SK-N-SH (cell line): ENCODE measurements around the gene TMX4. TPM values are rescaled to one million over a fixed set of nuclear protein-coding genes. Genes with fewer than 3 reads are reported as not detected.

Experiments used
- CTCF ChIA-PET: fragments of 300-600, 350-600 bp; formaldehyde crosslinking; extraction: SDS; loops from one replicate; lab custom pipeline; 2021; lab: Yijun Ruan, JAX
- POLR2A ChIA-PET: fragments of 350-600 bp; sonication (Branson Sonifier 250); formaldehyde crosslinking; extraction: SDS; loops from one replicate; lab custom pipeline; 2020; ENCODE audit warnings: antibody characterized with exemption, inconsistent platforms; lab: Yijun Ruan, JAX
- DNase-seq: peaks from one replicate; pipeline ENCODE4 v3.0.0; 2012
- H2AFZ ChIP-seq: fragments of 200-600 bp; sonication (generic); 2 replicates; pipeline ENCODE4 v1.8.1; 2016; ENCODE audit warnings: antibody characterized with exemption, mild to moderate bottlenecking, low read depth
- H3F3A ChIP-seq: fragments of 200-600 bp; sonication (generic); replicated peaks from 2 replicates; pipeline ENCODE3; 2016; ENCODE audit warnings: antibody characterized with exemption, mild to moderate bottlenecking; ENCODE audit not compliant: insufficient read depth
- H3K27ac ChIP-seq, 2 experiments: fragments of 200-500 bp in 1 of 2; fragments of 200-600 bp in 1 of 2; sonication (Bioruptor generic) in 1 of 2; sonication (generic), shearing (Covaris generic) in 1 of 2; 2 replicates each; pipeline versions ENCODE4 v1.5.1 to v1.6.1; 2014 to 2016; ENCODE audit warnings: low read depth in 2 of 2, inconsistent platforms in 1 of 2, low read length in 1 of 2, mild to moderate bottlenecking in 1 of 2, mixed read lengths in 1 of 2
- H3K27me3 ChIP-seq: fragments of 200-600 bp; sonication (generic), shearing (Covaris generic); 2 replicates; pipeline ENCODE4 v1.6.1; 2016; ENCODE audit warnings: mixed run types; ENCODE audit not compliant: insufficient read depth
- H3K36me3 ChIP-seq, 2 experiments: fragments of 200-500 bp in 1 of 2; fragments of 200-600 bp in 1 of 2; sonication (Bioruptor generic) in 1 of 2; sonication (generic) in 1 of 2; replicated peaks in 1 of 2; 2 replicates each; pipeline versions ENCODE3 to v1.5.1; 2014 to 2016; ENCODE audit warnings: low read length in 1 of 2, mild to moderate bottlenecking in 1 of 2; ENCODE audit not compliant: insufficient read depth in 2 of 2, control insufficient read depth in 1 of 2
- H3K4me1 ChIP-seq, 2 experiments: fragments of 200-500 bp in 1 of 2; fragments of 200-600 bp in 1 of 2; sonication (Bioruptor generic) in 1 of 2; sonication (generic), shearing (Covaris generic) in 1 of 2; 2 replicates each; pipeline versions ENCODE4 v1.5.1 to v1.6.1; 2014 to 2016; ENCODE audit warnings: low read depth in 1 of 2, low read length in 1 of 2, mixed run types in 1 of 2; ENCODE audit not compliant: insufficient read depth in 2 of 2, control insufficient read depth in 1 of 2
- H3K4me2 ChIP-seq: fragments of 200-600 bp; sonication (generic), shearing (Covaris generic); 2 replicates; pipeline ENCODE4 v1.6.1; 2017; ENCODE audit warnings: mixed run types
- H3K4me3 ChIP-seq, 2 experiments: fragments of 200-500 bp in 1 of 2; fragments of 200-600 bp in 1 of 2; sonication (Bioruptor generic) in 1 of 2; sonication (generic), shearing (Covaris generic) in 1 of 2; 2 replicates each; pipeline versions ENCODE4 v1.5.1 to v1.8.1; 2014 to 2016; ENCODE audit warnings: low read depth in 2 of 2, inconsistent platforms in 1 of 2, low read length in 1 of 2, mild to moderate bottlenecking in 1 of 2, mixed read lengths in 1 of 2, moderate library complexity in 1 of 2
- H3K79me2 ChIP-seq: fragments of 200-600 bp; sonication (generic); 2 replicates; pipeline ENCODE4 v1.8.1; 2017; ENCODE audit warnings: mild to moderate bottlenecking; ENCODE audit not compliant: insufficient read depth
- H3K9ac ChIP-seq: fragments of 200-600 bp; sonication (generic); 2 replicates; pipeline ENCODE4 v1.6.1; 2017; ENCODE audit warnings: mixed run types
- H3K9me2 ChIP-seq: fragments of 200-600 bp; sonication (generic); 2 replicates; pipeline ENCODE4 v1.6.1; 2017; ENCODE audit warnings: mixed run types
- H3K9me3 ChIP-seq: fragments of 200-600 bp; sonication (generic); 2 replicates; pipeline ENCODE4 v1.6.1; 2017; ENCODE audit warnings: mixed run types, mild to moderate bottlenecking, moderate library complexity
- H4K20me1 ChIP-seq: fragments of 200-600 bp; sonication (generic); 2 replicates; pipeline ENCODE4 v1.6.1; 2017; ENCODE audit warnings: mild to moderate bottlenecking, mixed run types; ENCODE audit not compliant: insufficient read depth
- ELF1 ChIP-seq: IDR thresholded peaks from 2 replicates; pipeline ENCODE4 v1.4.0; 2012
- EP300 ChIP-seq, 2 experiments: IDR thresholded peaks; 2 replicates each; pipeline versions ENCODE4 v1.4.0 to v1.6.1; 2012; ENCODE audit warnings: borderline replicate concordance in 1 of 2, low read depth in 1 of 2, low read length in 1 of 2
- EZH2phosphoT487 ChIP-seq: fragments of 200-600 bp; sonication (generic); IDR thresholded peaks from 2 replicates; pipeline ENCODE4 v1.6.1; 2017; ENCODE audit warnings: low read depth, mixed run types, mild to moderate bottlenecking, antibody characterized with exemption, moderate library complexity, borderline replicate concordance
- FOXJ3 ChIP-seq: sonication (generic); formaldehyde crosslinking; IDR thresholded peaks from 2 replicates; pipeline ENCODE4 v1.5.1; 2020; ENCODE audit warnings: mild to moderate bottlenecking, missing genetic modification reagents
- FOXM1 ChIP-seq: IDR thresholded peaks from 2 replicates; pipeline ENCODE4 v1.4.0; 2012; ENCODE audit warnings: low read depth, mild to moderate bottlenecking
- IRF3 ChIP-seq: fragments of 150-350 bp; IDR thresholded peaks from 2 replicates; pipeline ENCODE4 v1.6.1; 2016; ENCODE audit warnings: mild to moderate bottlenecking, low read depth, low read length
- MEF2A ChIP-seq: IDR thresholded peaks from 2 replicates; pipeline ENCODE4 v1.4.0; 2012; ENCODE audit warnings: low read depth, borderline replicate concordance
- NRF1 ChIP-seq: IDR thresholded peaks from 2 replicates; pipeline ENCODE4 v1.6.1; 2012; ENCODE audit warnings: low read depth, mild to moderate bottlenecking, low read length
- RAD21 ChIP-seq: IDR thresholded peaks from 2 replicates; pipeline ENCODE4 v1.6.1; 2012; ENCODE audit warnings: mild to moderate bottlenecking, low read length
- REST ChIP-seq: IDR thresholded peaks from 2 replicates; pipeline ENCODE4 v1.6.1; 2012; ENCODE audit warnings: mild to moderate bottlenecking, low read depth, low read length, moderate library complexity
- RFX5 ChIP-seq: IDR thresholded peaks from 2 replicates; pipeline ENCODE4 v1.6.1; 2012; ENCODE audit warnings: mild to moderate bottlenecking, improper control_type of control experiment, low read length
- SIN3A ChIP-seq: IDR thresholded peaks from 2 replicates; pipeline ENCODE4 v1.6.1; 2012; ENCODE audit warnings: low read depth, mild to moderate bottlenecking, low read length, moderate library complexity, borderline replicate concordance
- TAF1 ChIP-seq: IDR thresholded peaks from 2 replicates; pipeline ENCODE4 v1.6.1; 2012; ENCODE audit warnings: low read depth, mild to moderate bottlenecking, low read length, moderate library complexity, borderline replicate concordance
- TCF12 ChIP-seq: IDR thresholded peaks from 2 replicates; pipeline ENCODE4 v1.4.0; 2012
- USF2 ChIP-seq: fragments of 150-350 bp; IDR thresholded peaks from 2 replicates; pipeline ENCODE4 v1.6.1; 2017; ENCODE audit warnings: antibody characterized with exemption, low read length, low read depth, borderline replicate concordance
- YY1 ChIP-seq: IDR thresholded peaks from 2 replicates; pipeline ENCODE4 v1.4.0; 2012; ENCODE audit warnings: low read depth, mild to moderate bottlenecking
- ZBTB33 ChIP-seq: IDR thresholded peaks from 2 replicates; pipeline ENCODE4 v1.4.0; 2012; ENCODE audit warnings: low read depth, borderline replicate concordance
- WGBS: methylation state at CpG from one replicate; pipeline ENCODE4 v1.1.6; 2017; ENCODE audit warnings: low lambda C conversion rate; 5-methylcytosine and 5-hydroxymethylcytosine counted together
- polyA plus RNA-seq, 3 experiments: library from polyadenylated mRNA; depleted of rRNA; stranded (reverse); fragments of >200 nt; gene quantifications; 2 replicates each; pipeline ENCODE4 v1.2.3, GENCODE V29; 2012

Gene TMX4
- polyA plus RNA-seq, 1 of the 3 experiments (the other 2 are of a cell fraction): 10.9 TPM

- Histone ChIP-seq H3K9me2 (no peaks in the 10 kb centered on the region), H3K79me2 (no peaks in the 10 kb centered on the region), H4K20me1 (no peaks in the 10 kb centered on the region), H3K9me3 (peaks cover 8% of the 10 kb centered on the region; the same call in 1 of the 2 replicates), H3K4me1 (no peaks in the 10 kb centered on the region), H3F3A (no peaks in the 10 kb centered on the region), H3K4me3 (no peak overlapping the region), H2AFZ (no peak overlapping the region), H3K27me3 (no peaks in the 10 kb centered on the region), H3K4me2 (no peak overlapping the region), H3K9ac (no peak overlapping the region), H3K36me3 (peaks cover 37 to 72% of the 10 kb centered on the region in 2 experiments), H3K27ac (no peak overlapping the region)
- CTCF ChIA-PET: interaction anchor here (1.1 kb wide), 1 partner anchor 57 kb away, joined by 3 read pairs; no protein-coding TSS in a partner anchor
- DNase-seq: no peak
- TF ChIP-seq EP300 (IDR thresholded peaks at IDR 0.05; ENCODE audit: borderline replicate concordance in 1 of 2, low read depth in 1 of 2, low read length in 1 of 2) (no peak), RAD21 (no peak), REST (no peak)
- POLR2A ChIA-PET: no interaction called here
- WGBS: 85% methylated on average over 2 of the region's 2 CpGs
Observed at GRCh38 chr20:7993703-7994102, 25.9 kb downstream of the TMX4 start.

- Histone ChIP-seq H4K20me1 (no peaks in the 10 kb centered on the region), H3K4me3 (no peak overlapping the region), H3F3A (no peaks in the 10 kb centered on the region), H3K4me1 (no peaks in the 10 kb centered on the region), H3K27me3 (no peaks in the 10 kb centered on the region), H2AFZ (no peak overlapping the region), H3K9ac (no peak overlapping the region), H3K9me2 (no peaks in the 10 kb centered on the region), H3K27ac (no peak overlapping the region), H3K36me3 (peaks cover 33 to 72% of the 10 kb centered on the region in 2 experiments), H3K9me3 (peaks cover 8% of the 10 kb centered on the region; the same call in 1 of the 2 replicates), H3K4me2 (no peak overlapping the region), H3K79me2 (no peaks in the 10 kb centered on the region)
- ChIA-PET POLR2A (no interaction called here), CTCF (no interaction called here)
- WGBS: 86% methylated on average over 2 of the region's 2 CpGs
- no peak for DNase-seq
- TF ChIP-seq RFX5 (no peak), TAF1 (no peak), FOXJ3 (CRISPR knock-in tag) (no peak), MEF2A (no peak), EZH2phosphoT487 (no peak), FOXM1 (no peak), YY1 (no peak), SIN3A (no peak), USF2 (no peak), TCF12 (no peak), NRF1 (no peak), IRF3 (no peak), ZBTB33 (no peak), ELF1 (no peak)
Observed at GRCh38 chr20:7993238-7993637, 26.3 kb downstream of the TMX4 start.
